Omental fat pad (tissue), 4 donors: ENCODE data around the gene TAOK2. TPM values are rescaled to one million over a fixed set of nuclear protein-coding genes. Genes with fewer than 3 reads are reported as not detected.

Experiments used
- ATAC-seq: fragments of 150-250 bp; one replicate; pipeline ENCODE4 v1.9.1; 2016; ENCODE audit warnings: mild to moderate bottlenecking, moderate library complexity; ENCODE audit not compliant: low FRiP score
- DNase-seq: peaks from one replicate; pipeline ENCODE4 v3.0.0-alpha.2; 2019; ENCODE audit warnings: low spot score
- CTCF ChIP-seq, 3 donors: fragments of 450-650 bp; IDR thresholded peaks; one replicate each; pipeline ENCODE4 v1.5.1; 2016 to 2017; ENCODE audit warnings: antibody characterized with exemption in 3 of 3, mild to moderate bottlenecking in 3 of 3, moderate library complexity in 2 of 3
- total RNA-seq, 4 donors: library from RNA; depleted of rRNA; stranded (reverse); fragments of >200 nt; gene quantifications; one replicate each; pipeline ENCODE4 v1.1.0, GENCODE V29; 2016

The TAOK2 gene
- total RNA-seq, 4 donors from 2014 or later, result 25.1 to 90.0 (median 43.2) TPM

- ATAC-seq, result no peak
- no peak for TF ChIP-seq CTCF (IDR thresholded peaks at IDR 0.05)
- no peak for DNase-seq
Measured at GRCh38 chr16:29971304-29971703, 2.4 kb upstream of the TAOK2 start.

GRCh38 chr16:29972500-29972899, 1.2 kb upstream of the TAOK2 start:
- DNase-seq (no peak), ATAC-seq (no peak)

GRCh38 chr16:29972992-29973383, 680 bp upstream of the TAOK2 start:
- ATAC-seq (no peak), DNase-seq (no peak)
- TF ChIP-seq CTCF (IDR thresholded peaks at IDR 0.05), result no peak

More at GRCh38 chr16:29972500-29972899, 1.2 kb upstream of the TAOK2 start:
- TF ChIP-seq CTCF (IDR thresholded peaks at IDR 0.05), result no peak

GRCh38 chr16:29974291-29975133, 844 bp downstream of the TAOK2 start:
- no peak for TF ChIP-seq CTCF (IDR thresholded peaks at IDR 0.05)
- DNase-seq, result no peak
- no peak for ATAC-seq

GRCh38 chr16:29975134-29975538, 1.5 kb downstream of the TAOK2 start:
- ATAC-seq, result no peak
- TF ChIP-seq CTCF (IDR thresholded peaks at IDR 0.05), result no peak
- no peak for DNase-seq

GRCh38 chr16:29975811-29976511, 2.3 kb downstream of the TAOK2 start:
- DNase-seq (no peak), ATAC-seq (no peak)

More at GRCh38 chr16:29975811-29976511, 2.3 kb downstream of the TAOK2 start:
- no peak for TF ChIP-seq CTCF (IDR thresholded peaks at IDR 0.05)
